Bronchial epithelial cell (primary cell): ENCODE data around the gene TXNDC11. TPM values are rescaled to one million over a fixed set of nuclear protein-coding genes. Genes with fewer than 3 reads are reported as not detected.

Experiments
- DNase-seq: peaks from one replicate; pipeline ENCODE4 v3.0.0-alpha.2; 2010; ENCODE audit warnings: low read depth
- FAIRE-seq: peaks from 2 replicates; lab custom pipeline; 2011; peaks lifted over from hg19 to GRCh38; lab: Jason Lieb, UNC
- H3K27me3 ChIP-seq: 2 replicates; pipeline ENCODE4 v1.5.1; 2011; ENCODE audit warnings: low read length; ENCODE audit not compliant: control insufficient read depth, insufficient read depth
- H3K36me3 ChIP-seq: 2 replicates; pipeline ENCODE4 v1.5.1; 2011; ENCODE audit warnings: low read length; ENCODE audit not compliant: control insufficient read depth, insufficient read depth
- H3K4me3 ChIP-seq: 2 replicates; pipeline ENCODE4 v1.5.1; 2011; ENCODE audit warnings: mild to moderate bottlenecking, low read depth, low read length, control low read depth
- CTCF ChIP-seq: IDR thresholded peaks from 2 replicates; pipeline ENCODE4 v1.5.1; 2011; ENCODE audit warnings: mild to moderate bottlenecking, moderate library complexity, low read length, control low read depth, inconsistent platforms; ENCODE audit not compliant: insufficient read depth, severe bottlenecking
- total RNA-seq: library from RNA; depleted of rRNA; stranded (reverse); fragments of >200 nt; gene quantifications from 2 replicates; pipeline ENCODE4 v1.2.1, GENCODE V29; 2014

TXNDC11 gene
- total RNA-seq, 1 donor from 2014 or later: 35.8 TPM

- TF ChIP-seq CTCF: no peak
- DNase-seq (no peak), FAIRE-seq (no peak)
- Histone ChIP-seq H3K27me3 (no peaks in the 10 kb centered on the region), H3K4me3 (no peak overlapping the region), H3K36me3 (peaks cover 12% of the 10 kb centered on the region)
Observed at GRCh38 chr16:11722468-11722808, 20.2 kb downstream of the TXNDC11 start.

GRCh38 chr16:11721781-11722467, 20.7 kb downstream of the TXNDC11 start:
- no peak for TF ChIP-seq CTCF
- FAIRE-seq (no peak), DNase-seq (no peak)
- no peaks in the 10 kb centered on the region for H3K27me3 ChIP-seq
- H3K36me3 ChIP-seq: peaks cover 12% of the 10 kb centered on the region
- H3K4me3 ChIP-seq: no peak overlapping the region

- no peak for FAIRE-seq
- peaks cover 8% of the 10 kb centered on the region for H3K36me3 ChIP-seq
- H3K27me3 ChIP-seq: no peaks in the 10 kb centered on the region
Observed at GRCh38 chr16:11719762-11720161, 22.9 kb downstream of the TXNDC11 start.

GRCh38 chr16:11719171-11719570, 23.5 kb downstream of the TXNDC11 start:
- Histone ChIP-seq H3K4me3 (no peak overlapping the region), H3K36me3 (peaks cover 8% of the 10 kb centered on the region), H3K27me3 (no peaks in the 10 kb centered on the region)
- no peak for TF ChIP-seq CTCF
- DNase-seq (no peak), FAIRE-seq (no peak)

More at GRCh38 chr16:11719762-11720161, 22.9 kb downstream of the TXNDC11 start:
- TF ChIP-seq CTCF: no peak
- no peak overlapping the region for H3K4me3 ChIP-seq
- DNase-seq: no peak

GRCh38 chr16:11717811-11718210, 24.8 kb downstream of the TXNDC11 start:
- H3K36me3 ChIP-seq: peaks cover 7% of the 10 kb centered on the region
- H3K4me3 ChIP-seq: no peak overlapping the region
- no peaks in the 10 kb centered on the region for H3K27me3 ChIP-seq
- FAIRE-seq (no peak), DNase-seq (no peak)
- TF ChIP-seq CTCF: no peak

- Histone ChIP-seq H3K27me3 (no peaks in the 10 kb centered on the region), H3K36me3 (peaks cover 8% of the 10 kb centered on the region), H3K4me3 (no peak overlapping the region)
- no peak for TF ChIP-seq CTCF
- FAIRE-seq: no peak
- DNase-seq: no peak
Observed at GRCh38 chr16:11716336-11716735, 26.3 kb downstream of the TXNDC11 start.
